H9 (cell line): ENCODE data around the gene DUSP1. TPM values are rescaled to one million over a fixed set of nuclear protein-coding genes. Genes with fewer than 3 reads are reported as not detected.

Experiments
- DNase-seq: peaks from one replicate; pipeline ENCODE4 v3.0.0-alpha.2; 2017
- H2AFZ ChIP-seq: one replicate; pipeline ENCODE4 v1.6.1; 2013; ENCODE audit warnings: mild to moderate bottlenecking, low read length, control low read depth, moderate library complexity
- H2AK5ac ChIP-seq: 2 replicates; pipeline ENCODE4 v1.6.1; 2013; ENCODE audit warnings: low read length, control low read depth, mixed read lengths; ENCODE audit not compliant: insufficient read length
- H2BK120ac ChIP-seq: one replicate; pipeline ENCODE4 v1.6.1; 2013; ENCODE audit warnings: low read depth, mild to moderate bottlenecking, low read length, control low read depth, inconsistent platforms; ENCODE audit not compliant: poor library complexity, severe bottlenecking
- H2BK12ac ChIP-seq: 2 replicates; pipeline ENCODE4 v1.6.1; 2013; ENCODE audit warnings: low read length, control low read depth, mixed read lengths, low read depth; ENCODE audit not compliant: insufficient read length
- H2BK15ac ChIP-seq: 2 replicates; pipeline ENCODE4 v1.6.1; 2013; ENCODE audit warnings: low read depth, low read length, control low read depth
- H2BK20ac ChIP-seq: one replicate; pipeline ENCODE4 v1.6.1; 2013; ENCODE audit warnings: low read depth, mild to moderate bottlenecking, low read length, control low read depth, inconsistent platforms; ENCODE audit not compliant: poor library complexity, severe bottlenecking
- H2BK5ac ChIP-seq: 2 replicates; pipeline ENCODE4 v1.6.1; 2013; ENCODE audit warnings: low read length, control low read depth, mixed read lengths; ENCODE audit not compliant: insufficient read length
- H3K14ac ChIP-seq: 2 replicates; pipeline ENCODE4 v1.6.1; 2013; ENCODE audit warnings: low read length, control low read depth; ENCODE audit not compliant: insufficient read depth
- H3K18ac ChIP-seq: 2 replicates; pipeline ENCODE4 v1.6.1; 2013; ENCODE audit warnings: low read depth, mild to moderate bottlenecking, mixed read lengths, low read length, control low read depth; ENCODE audit not compliant: insufficient read length
- H3K23ac ChIP-seq: 2 replicates; pipeline ENCODE4 v1.6.1; 2013; ENCODE audit warnings: low read length, control low read depth, mixed read lengths, low read depth; ENCODE audit not compliant: insufficient read length
- H3K23me2 ChIP-seq: 2 replicates; pipeline ENCODE4 v1.6.1; 2013; ENCODE audit warnings: low read depth, mild to moderate bottlenecking, mixed read lengths, low read length, control low read depth; ENCODE audit not compliant: insufficient read length, poor library complexity, severe bottlenecking
- H3K27ac ChIP-seq: 2 replicates; pipeline ENCODE4 v1.5.1; 2013; ENCODE audit warnings: low read length, control low read depth, mixed read lengths, low read depth; ENCODE audit not compliant: insufficient read length
- H3K27me3 ChIP-seq: 2 replicates; pipeline ENCODE4 v1.6.1; 2013; ENCODE audit warnings: low read length, control low read depth, inconsistent platforms; ENCODE audit not compliant: insufficient read depth
- H3K4ac ChIP-seq: 2 replicates; pipeline ENCODE4 v1.6.1; 2013; ENCODE audit warnings: low read depth, mild to moderate bottlenecking, control low read depth, inconsistent platforms, low read length, moderate library complexity
- H3K4me1 ChIP-seq: 2 replicates; pipeline ENCODE4 v1.6.1; 2013; ENCODE audit warnings: low read length, control low read depth, inconsistent platforms; ENCODE audit not compliant: insufficient read depth
- H3K4me2 ChIP-seq: 2 replicates; pipeline ENCODE4 v1.6.1; 2013; ENCODE audit warnings: low read length, control low read depth, mixed read lengths; ENCODE audit not compliant: insufficient read length, insufficient read depth
- H3K56ac ChIP-seq: 2 replicates; pipeline ENCODE4 v1.6.1; 2013; ENCODE audit warnings: low read depth, mild to moderate bottlenecking, mixed read lengths, low read length, control low read depth; ENCODE audit not compliant: insufficient read length
- H3K79me1 ChIP-seq: 2 replicates; pipeline ENCODE4 v1.6.1; 2013; ENCODE audit warnings: low read depth, mild to moderate bottlenecking, moderate library complexity, low read length, control low read depth, inconsistent platforms; ENCODE audit not compliant: insufficient read depth, poor library complexity, severe bottlenecking
- H3K79me2 ChIP-seq: 2 replicates; pipeline ENCODE4 v1.6.1; 2013; ENCODE audit warnings: low read length, control low read depth, inconsistent platforms; ENCODE audit not compliant: insufficient read depth
- H3K9ac ChIP-seq: 2 replicates; pipeline ENCODE4 v1.6.1; 2013; ENCODE audit warnings: low read length, control low read depth, mixed read lengths; ENCODE audit not compliant: insufficient read length; ENCODE audit errors: extremely low read depth
- H3K9me3 ChIP-seq: one replicate; pipeline ENCODE4 v1.6.1; 2013; ENCODE audit warnings: low read depth, low read length, inconsistent platforms; ENCODE audit not compliant: control insufficient read depth
- H3T11ph ChIP-seq: one replicate; pipeline ENCODE4 v1.6.1; 2013; ENCODE audit warnings: mild to moderate bottlenecking, low read length, control low read depth, inconsistent platforms
- H4K20me1 ChIP-seq: one replicate; pipeline ENCODE4 v1.6.1; 2013; ENCODE audit not compliant: control insufficient read depth, insufficient read length, insufficient read depth
- H4K5ac ChIP-seq: 2 replicates; pipeline ENCODE4 v1.6.1; 2013; ENCODE audit warnings: low read depth, mild to moderate bottlenecking, mixed read lengths, low read length, control low read depth; ENCODE audit not compliant: insufficient read length
- H4K8ac ChIP-seq: replicated peaks from 2 replicates; pipeline ENCODE4 v1.6.1; 2013; ENCODE audit warnings: low read length, control low read depth, mixed read lengths, low read depth; ENCODE audit not compliant: insufficient read length
- H4K91ac ChIP-seq: 2 replicates; pipeline ENCODE4 v1.6.1; 2013; ENCODE audit warnings: low read depth, mild to moderate bottlenecking, moderate library complexity, mixed read lengths, low read length, control low read depth; ENCODE audit not compliant: insufficient read length
- H3K27ac Mint-ChIP-seq, 3 experiments: 2 replicates in 2 of 3; 3 replicates in 1 of 3; pipeline ENCODE4 v1.8.0; 2020 to 2021; ENCODE audit warnings: mixed read lengths in 3 of 3, mild to moderate bottlenecking in 1 of 3, moderate library complexity in 1 of 3
- H3K27me3 Mint-ChIP-seq: 2 replicates; pipeline ENCODE4 v1.8.0; 2021; ENCODE audit warnings: low read depth, mild to moderate bottlenecking, moderate library complexity, mixed read lengths
- H3K36me3 Mint-ChIP-seq, 3 experiments: 2 replicates in 2 of 3; 3 replicates in 1 of 3; pipeline ENCODE4 v1.8.0; 2020 to 2021; ENCODE audit warnings: low read depth in 3 of 3, mixed read lengths in 3 of 3; ENCODE audit not compliant: insufficient read depth in 1 of 3
- H3K4me1 Mint-ChIP-seq, 2 experiments: 2 replicates each; pipeline ENCODE4 v1.8.0; 2020; ENCODE audit warnings: mixed read lengths in 2 of 2
- H3K4me3 Mint-ChIP-seq, 2 experiments: 2 replicates in 1 of 2; 3 replicates in 1 of 2; pipeline ENCODE4 v1.8.0; 2020 to 2021; ENCODE audit warnings: mild to moderate bottlenecking in 2 of 2, mixed read lengths in 2 of 2, moderate library complexity in 1 of 2
- H3K9me3 Mint-ChIP-seq, 2 experiments: 2 replicates in 1 of 2; 3 replicates in 1 of 2; pipeline ENCODE4 v1.8.0; 2020; ENCODE audit warnings: mild to moderate bottlenecking in 2 of 2, mixed read lengths in 2 of 2, moderate library complexity in 1 of 2
- CTCF ChIP-seq: fragments of 200-600 bp; sonication (generic); conservative IDR thresholded peaks from 3 replicates; pipeline ENCODE4 v1.8.0; 2021; ENCODE audit warnings: antibody characterized with exemption, mild to moderate bottlenecking
- WGBS: extraction: QIAGEN DNeasy Blood & Tissue Kit; methylation state at CpG from one replicate; pipeline ENCODE4 v1.1.7; 2013; ENCODE audit warnings: missing lambda C conversion rate, low lambda C conversion rate, mixed read lengths; ENCODE audit not compliant: insufficient read length; ENCODE audit errors: extremely low coverage; 5-methylcytosine and 5-hydroxymethylcytosine counted together
- total RNA-seq: library from RNA; stranded (reverse); gene quantifications from 2 replicates; pipeline ENCODE4 v1.2.1, GENCODE V29; 2021

The DUSP1 gene
- total RNA-seq, 1 experiment from 2014 or later = 10.9 TPM

- 100% methylated on average over 8 of the region's 14 CpGs for WGBS
Measured at GRCh38 chr5:172751761-172752510, 19.1 kb downstream of the DUSP1 start.

More at GRCh38 chr5:172751761-172752510, 19.1 kb downstream of the DUSP1 start:
- no peaks in the 10 kb centered on the region for H3K23me2 ChIP-seq
- H3K79me2 ChIP-seq = no peaks in the 10 kb centered on the region
- H2BK120ac ChIP-seq = no peak overlapping the region
- H4K20me1 ChIP-seq = no peaks in the 10 kb centered on the region
- no peaks in the 10 kb centered on the region for H3K27me3 ChIP-seq
- H3K56ac ChIP-seq = no peak overlapping the region
- H3K79me1 ChIP-seq = no peaks in the 10 kb centered on the region
- H3K4me3 Mint-ChIP-seq = no peak overlapping the region
- no peaks in the 10 kb centered on the region for H3K4me1 ChIP-seq
- no peak overlapping the region for H2BK20ac ChIP-seq
- H3K27ac Mint-ChIP-seq = no peak overlapping the region
- H3K9ac ChIP-seq = no peak overlapping the region
- no peak overlapping the region for H2AFZ ChIP-seq
- H2BK12ac ChIP-seq = no peak overlapping the region
- H4K91ac ChIP-seq = no peak overlapping the region
- DNase-seq = no peak
- no peak overlapping the region for H2BK15ac ChIP-seq
- peaks cover 6 to 8% of the 10 kb centered on the region in 2 experiments for H3K9me3 Mint-ChIP-seq
- H4K8ac ChIP-seq = no peak overlapping the region
- H4K5ac ChIP-seq = no peak overlapping the region
- no peak for TF ChIP-seq CTCF
- H3K9me3 ChIP-seq = no peaks in the 10 kb centered on the region
- H3K36me3 Mint-ChIP-seq = no peaks in the 10 kb centered on the region; a peak in 1 of 7 replicates
- H2BK5ac ChIP-seq = no peak overlapping the region
- H3T11ph ChIP-seq = no peak overlapping the region
- no peaks in the 10 kb centered on the region for H3K4me1 Mint-ChIP-seq
- H3K14ac ChIP-seq = no peak overlapping the region; the same call in 1 of the 2 replicates
- no peak overlapping the region for H3K4me2 ChIP-seq
- no peak overlapping the region for H3K27ac ChIP-seq
- H3K4ac ChIP-seq = no peak overlapping the region
- H2AK5ac ChIP-seq = no peak overlapping the region
- H3K23ac ChIP-seq = no peak overlapping the region
- H3K27me3 Mint-ChIP-seq = peaks cover 59% of the 10 kb centered on the region
- H3K18ac ChIP-seq = no peak overlapping the region
